ENCODE data around the gene ANP32E.

The ANP32E gene

GRCh38 chr1:150183061-150183460 is 52.9 kb downstream of the ANP32E start:
- Mint-ChIP-seq H3K27ac (peak overlapping the region; percentile 45), H3K4me3 (no peak overlapping the region), H3K9me3 (no peaks in the 10 kb centered on the region), H3K4me1 (peaks cover 7% of the 10 kb centered on the region), H3K27me3 (no peaks in the 10 kb centered on the region), H3K36me3 (peaks cover 3% of the 10 kb centered on the region)
- ATAC-seq (ENCODE audit: low read depth) = no peak
- DNase-seq (ENCODE audit: low spot score in 2 of 2) = no peak

DNA sequence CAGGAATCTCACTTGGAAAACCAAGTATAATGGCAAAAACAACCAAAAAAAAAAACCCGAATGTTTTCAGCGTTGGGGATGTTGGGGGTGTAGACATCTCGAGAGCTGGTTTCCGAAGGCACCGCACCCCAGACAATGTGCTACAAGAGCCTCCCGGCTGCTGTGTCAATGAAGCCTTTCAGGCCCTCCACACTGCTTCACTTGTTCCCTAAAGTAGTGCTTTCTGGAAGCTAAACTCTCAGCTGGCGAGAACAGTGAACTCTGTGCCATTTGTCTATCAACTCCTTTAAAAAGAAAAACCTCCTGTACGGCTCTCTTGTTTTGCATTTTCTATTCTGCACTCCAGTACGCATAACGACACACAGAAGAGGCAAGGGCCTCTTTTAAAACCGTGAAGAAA is 53.7 kb downstream of the ANP32E start:
- no peak overlapping the region for H3K27ac Mint-ChIP-seq
- no peaks in the 10 kb centered on the region for H3K27me3 Mint-ChIP-seq
- H3K4me3 Mint-ChIP-seq = no peak overlapping the region
- H3K36me3 Mint-ChIP-seq = peaks cover 3% of the 10 kb centered on the region
- H3K9me3 Mint-ChIP-seq = no peaks in the 10 kb centered on the region
- no peak for ATAC-seq (ENCODE audit: low read depth)
- DNase-seq (ENCODE audit: low spot score in 2 of 2) = no peak
- H3K4me1 Mint-ChIP-seq = peaks cover 4% of the 10 kb centered on the region

GRCh38 chr1:150180474-150180873 is 55.4 kb downstream of the ANP32E start:
- peaks cover 3% of the 10 kb centered on the region for H3K36me3 Mint-ChIP-seq
- no peak overlapping the region for H3K4me3 Mint-ChIP-seq
- no peak overlapping the region for H3K27ac Mint-ChIP-seq
- no peaks in the 10 kb centered on the region for H3K27me3 Mint-ChIP-seq
- H3K9me3 Mint-ChIP-seq = no peaks in the 10 kb centered on the region
- DNase-seq (ENCODE audit: low spot score in 2 of 2) (no peak), ATAC-seq (ENCODE audit: low read depth) (no peak)
- H3K4me1 Mint-ChIP-seq = no peaks in the 10 kb centered on the region

GRCh38 chr1:150179867-150180266 is 56.0 kb downstream of the ANP32E start:
- DNase-seq (ENCODE audit: low spot score in 2 of 2) (no peak), ATAC-seq (ENCODE audit: low read depth) (no peak)
- Mint-ChIP-seq H3K27me3 (no peaks in the 10 kb centered on the region), H3K27ac (no peak overlapping the region), H3K9me3 (no peaks in the 10 kb centered on the region), H3K4me1 (no peaks in the 10 kb centered on the region), H3K36me3 (peaks cover 4% of the 10 kb centered on the region), H3K4me3 (no peak overlapping the region)

- DNase-seq (ENCODE audit: low spot score in 2 of 2) (no peak), ATAC-seq (ENCODE audit: low read depth) (no peak)
- no peaks in the 10 kb centered on the region for H3K9me3 Mint-ChIP-seq
- peaks cover 6% of the 10 kb centered on the region for H3K36me3 Mint-ChIP-seq
- H3K4me1 Mint-ChIP-seq = no peaks in the 10 kb centered on the region
- H3K4me3 Mint-ChIP-seq = no peak overlapping the region
- H3K27me3 Mint-ChIP-seq = no peaks in the 10 kb centered on the region
- no peak overlapping the region for H3K27ac Mint-ChIP-seq
Measured at GRCh38 chr1:150178548-150178947, 57.4 kb downstream of the ANP32E start.

DNA sequence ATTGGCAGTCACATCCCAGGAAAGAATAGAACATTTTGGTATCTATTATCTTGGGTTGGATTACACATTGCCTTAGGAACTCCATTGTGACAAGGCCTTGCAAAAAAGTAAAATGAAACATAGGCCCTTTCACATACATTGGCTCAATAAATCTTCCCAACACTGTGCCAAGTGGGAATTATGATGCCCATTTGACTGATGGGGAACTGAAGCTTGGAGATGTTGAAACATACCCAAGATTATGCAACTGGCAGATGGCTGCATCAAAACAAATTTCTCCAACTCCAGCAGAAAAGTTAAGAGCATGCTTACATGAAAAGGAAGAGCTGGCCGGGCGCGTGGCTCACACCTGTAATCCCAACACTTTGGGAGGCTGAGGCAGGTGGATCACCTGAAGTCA is 59.3 kb downstream of the ANP32E start:
- peaks cover 10% of the 10 kb centered on the region for H3K36me3 Mint-ChIP-seq
- no peak overlapping the region for H3K27ac Mint-ChIP-seq
- ATAC-seq (ENCODE audit: low read depth) (no peak), DNase-seq (ENCODE audit: low spot score in 2 of 2) (no peak)
- peaks cover 3% of the 10 kb centered on the region for H3K4me1 Mint-ChIP-seq
- H3K4me3 Mint-ChIP-seq = no peak overlapping the region
- no peaks in the 10 kb centered on the region for H3K9me3 Mint-ChIP-seq
- H3K27me3 Mint-ChIP-seq = no peaks in the 10 kb centered on the region

- DNase-seq (ENCODE audit: low spot score in 2 of 2) (no peak), ATAC-seq (ENCODE audit: low read depth) (no peak)
- H3K36me3 Mint-ChIP-seq = peaks cover 13% of the 10 kb centered on the region
- no peak overlapping the region for H3K27ac Mint-ChIP-seq
- no peaks in the 10 kb centered on the region for H3K27me3 Mint-ChIP-seq
- no peaks in the 10 kb centered on the region for H3K9me3 Mint-ChIP-seq
- no peak overlapping the region for H3K4me3 Mint-ChIP-seq
- H3K4me1 Mint-ChIP-seq = peaks cover 9% of the 10 kb centered on the region
Measured at GRCh38 chr1:150173141-150173585, 62.7 kb downstream of the ANP32E start.

DNA sequence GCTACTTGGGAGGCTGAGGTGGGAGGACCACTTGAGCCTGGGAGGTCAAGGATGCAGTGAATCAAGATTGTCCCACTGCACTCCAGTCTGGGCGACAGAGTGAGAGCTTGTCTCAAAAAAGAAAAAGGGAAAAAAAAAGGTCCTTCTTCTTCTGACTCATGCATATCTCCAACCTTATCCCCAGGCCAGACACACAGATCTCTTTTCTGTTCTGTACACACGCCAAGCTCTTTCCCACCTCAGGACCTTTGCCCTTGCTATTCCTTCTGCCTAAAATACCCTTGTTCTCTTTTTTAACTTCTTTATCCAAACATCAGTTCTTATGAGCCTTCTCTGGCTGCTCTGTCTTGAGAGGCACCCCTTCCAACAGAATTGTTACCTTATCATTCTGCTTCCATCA is 64.1 kb downstream of the ANP32E start:
- Mint-ChIP-seq H3K36me3 (peaks cover 13% of the 10 kb centered on the region), H3K4me3 (no peak overlapping the region), H3K9me3 (no peaks in the 10 kb centered on the region), H3K4me1 (peaks cover 10% of the 10 kb centered on the region), H3K27me3 (no peaks in the 10 kb centered on the region), H3K27ac (no peak overlapping the region)
- DNase-seq (ENCODE audit: low spot score in 2 of 2) = no peak
- ATAC-seq (ENCODE audit: low read depth) = no peak

DNA sequence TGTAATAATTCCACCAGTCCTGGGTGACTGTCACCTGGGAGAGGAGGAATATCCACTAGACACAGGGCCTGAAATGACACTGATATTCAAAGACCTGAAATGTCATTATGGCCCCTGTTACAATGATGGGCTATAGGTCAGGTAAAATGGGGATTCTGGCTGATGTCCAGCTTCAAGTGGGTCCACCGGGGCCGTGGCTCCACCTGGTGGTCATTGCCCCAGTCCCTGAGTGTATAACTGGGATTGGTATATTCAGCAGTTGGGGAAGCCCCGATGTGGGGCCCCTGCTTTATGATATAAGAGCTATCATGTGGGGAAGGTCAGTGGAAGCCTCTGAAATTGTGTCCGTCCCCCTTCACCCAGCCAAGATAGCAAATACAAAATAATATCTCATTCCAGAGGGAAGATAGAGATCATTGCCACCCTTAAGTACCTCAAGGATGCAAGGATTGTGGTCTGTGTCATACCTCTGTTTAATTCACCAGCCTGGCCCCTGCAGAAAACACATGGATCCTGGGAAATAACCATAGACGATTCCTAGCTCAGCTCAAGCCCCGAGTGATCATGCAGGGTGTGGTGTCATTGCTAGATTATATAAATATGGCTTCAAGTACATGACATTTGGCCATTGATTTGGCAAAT is 66.8 kb downstream of the ANP32E start:
- Mint-ChIP-seq H3K27ac (no peak overlapping the region), H3K4me3 (no peak overlapping the region), H3K36me3 (peaks cover 11% of the 10 kb centered on the region), H3K9me3 (no peaks in the 10 kb centered on the region), H3K27me3 (no peaks in the 10 kb centered on the region), H3K4me1 (peaks cover 30% of the 10 kb centered on the region)
- ATAC-seq (ENCODE audit: low read depth) (peak; percentile 66), DNase-seq (ENCODE audit: low spot score in 2 of 2) (peak in 1 of 2 donors; percentile 49)

Measured in memory B cell (primary cell).